Femur (tissue), 1 donor: ENCODE measurements around the gene GPAM.
"Not testable (repeated sequence)": the region's sequence is repeated elsewhere in the genome, so short reads cannot be mapped to it uniquely, and the experiment has no call there.

Experiments
- DNase-seq: peaks from one replicate; pipeline ENCODE4 v3.0.0-alpha.2; 2017

GPAM gene

DNA sequence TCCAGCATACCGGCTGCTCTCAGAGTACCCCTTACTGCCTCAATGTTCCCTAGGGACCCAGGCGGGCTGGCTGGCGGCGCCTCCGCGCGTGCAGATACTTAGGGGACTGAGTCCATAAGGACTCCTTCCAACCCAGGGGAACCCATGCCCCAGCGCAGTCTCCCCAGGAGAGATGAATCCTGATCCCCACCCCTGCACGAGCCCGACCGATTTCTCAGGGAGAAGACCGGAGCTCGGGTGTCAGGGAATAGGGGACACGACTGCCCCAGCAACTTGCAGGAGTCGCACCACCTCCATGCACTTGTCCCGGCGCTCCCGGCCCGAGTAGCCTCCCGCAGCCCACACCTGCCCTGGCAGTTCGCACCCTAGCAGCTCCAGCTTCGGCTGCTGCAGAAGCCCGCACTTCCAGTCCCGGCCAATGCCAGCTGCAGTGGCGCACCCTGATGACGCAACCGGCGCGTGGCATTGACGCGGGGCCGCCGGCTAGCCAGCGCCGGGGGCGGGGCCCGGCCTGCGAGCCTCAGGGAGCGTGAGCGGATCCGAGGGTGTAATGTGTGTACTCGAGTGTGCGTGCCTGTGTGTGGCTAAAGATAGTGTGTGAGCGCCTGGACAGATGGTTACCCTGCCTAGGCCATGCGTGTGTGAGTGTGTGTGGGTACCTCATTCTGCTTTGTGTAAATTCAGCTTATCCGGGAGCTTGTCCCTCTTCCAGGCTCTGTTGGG is at the start of gene GPAM:
TSS of gene GPAM (minus strand) at position 437 of the 723 bp plus-strand sequence. CDS start 1,981 bp downstream, outside the sequence.
- DNase-seq: peak; percentile 97

- no peak for DNase-seq
Observed at GRCh38 chr10:112232670-112233069, 49.1 kb upstream of the GPAM start.

- no peak for DNase-seq
Observed at GRCh38 chr10:112231602-112232400, 48.2 kb upstream of the GPAM start.

DNA sequence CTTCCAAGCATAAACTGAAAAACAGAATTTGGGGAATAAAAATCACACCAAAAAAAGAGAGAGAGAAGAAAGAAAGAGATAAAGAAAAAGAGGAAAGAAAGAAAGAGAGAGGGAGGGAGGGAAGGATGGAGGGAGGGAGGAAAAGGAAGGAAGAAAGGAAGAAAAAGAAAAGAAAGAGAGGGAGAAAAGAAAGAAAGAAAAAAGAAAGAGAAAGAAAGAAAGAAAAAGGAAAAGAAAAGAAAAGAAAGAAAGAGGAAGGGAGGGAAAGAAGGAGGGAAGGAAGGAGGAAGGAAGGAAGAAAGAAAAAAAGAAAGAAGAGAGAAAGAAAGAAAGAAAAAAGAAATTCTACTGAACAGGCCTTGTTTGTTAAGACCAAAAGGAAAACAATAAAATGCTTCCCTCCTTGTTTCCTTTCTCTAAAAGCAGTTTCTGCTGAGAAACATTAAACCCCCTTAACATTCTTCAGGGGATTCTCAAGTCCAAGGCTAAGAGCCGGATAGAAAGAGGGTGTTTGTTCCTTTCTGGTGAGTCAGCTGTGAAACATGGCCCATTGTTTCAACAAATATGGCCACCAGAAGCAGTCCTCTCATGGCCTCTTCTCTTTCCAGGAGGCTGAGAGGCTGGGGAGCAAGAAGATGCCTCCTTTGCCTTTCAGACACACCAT is 46.9 kb upstream of the GPAM start:
- DNase-seq: no peak

DNA sequence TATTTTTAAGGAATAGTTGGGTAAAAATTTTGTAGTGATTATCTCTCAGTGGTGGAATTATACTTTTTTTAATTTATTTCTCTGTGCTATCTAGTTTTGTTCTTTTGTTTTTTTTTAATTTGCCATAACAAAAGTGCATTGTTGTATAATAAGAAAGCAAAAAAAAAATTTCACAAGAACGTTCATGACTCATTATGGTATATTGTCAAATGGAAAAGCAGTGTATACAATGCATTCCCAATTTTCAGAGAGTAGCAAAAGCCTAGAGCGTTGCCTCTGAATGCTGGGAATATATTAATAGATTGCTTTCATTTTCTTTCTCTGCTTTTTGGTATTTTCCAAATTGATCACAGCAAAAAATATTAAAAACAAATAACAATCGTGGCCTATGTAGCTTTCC is 46.3 kb upstream of the GPAM start:
- no peak for DNase-seq

DNA sequence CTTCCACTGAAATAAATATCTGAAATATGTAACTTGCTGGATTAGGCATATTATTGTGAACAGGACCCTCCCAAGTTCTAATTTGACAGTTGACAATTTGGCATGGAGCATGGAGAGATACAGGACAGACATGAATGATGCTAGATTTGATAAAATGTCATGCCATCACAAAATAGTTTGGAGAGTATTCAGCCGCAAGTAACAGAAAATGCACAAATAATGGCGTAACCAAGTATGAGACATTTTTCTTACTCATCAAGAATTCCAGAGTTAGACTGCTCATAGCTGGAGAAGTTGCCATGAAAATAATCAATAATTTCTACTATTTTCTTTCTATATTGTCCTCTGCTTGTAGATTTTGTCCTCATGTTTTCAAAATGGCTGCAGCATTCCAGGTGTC is 45.5 kb upstream of the GPAM start:
- no peak for DNase-seq

GRCh38 chr10:112228366-112229088 is 45.0 kb upstream of the GPAM start:
- not testable (repeated sequence) for DNase-seq

GRCh38 chr10:112227331-112227987 is 43.9 kb upstream of the GPAM start:
- DNase-seq: no peak

GRCh38 chr10:112226439-112227248 is 43.1 kb upstream of the GPAM start:
- DNase-seq: no peak

DNA sequence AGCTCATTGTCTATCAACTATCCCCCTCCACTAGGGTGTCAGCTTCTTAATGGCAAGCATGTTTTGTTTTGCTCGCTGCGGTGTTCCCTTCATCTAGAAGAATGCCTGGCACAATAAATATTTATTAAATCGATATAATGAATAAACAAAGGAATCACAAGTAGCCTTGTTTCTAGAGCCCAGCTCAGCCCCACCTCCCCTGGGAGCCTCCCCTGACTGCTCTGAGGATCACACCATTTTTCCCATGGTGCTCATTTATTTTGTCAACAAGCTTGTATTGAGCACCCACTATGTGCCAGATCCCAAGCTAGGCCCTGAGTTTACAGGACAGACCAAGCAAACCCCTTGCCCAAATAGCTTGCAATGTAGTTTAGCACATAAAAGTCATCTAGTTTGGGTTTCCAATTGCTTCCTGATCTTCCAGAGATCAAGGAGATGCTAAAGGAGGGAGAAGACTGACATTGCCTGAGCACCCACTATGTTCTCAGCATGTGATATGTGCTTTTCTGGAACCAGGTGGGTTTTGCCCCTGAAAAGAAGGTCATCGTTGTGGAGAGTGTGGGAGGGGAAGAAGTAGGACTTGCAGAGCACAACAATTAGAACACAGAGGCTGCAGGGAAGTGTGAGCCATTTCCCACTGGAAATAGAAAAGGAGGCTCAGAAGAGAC is 42.3 kb upstream of the GPAM start:
- DNase-seq: no peak

DNA sequence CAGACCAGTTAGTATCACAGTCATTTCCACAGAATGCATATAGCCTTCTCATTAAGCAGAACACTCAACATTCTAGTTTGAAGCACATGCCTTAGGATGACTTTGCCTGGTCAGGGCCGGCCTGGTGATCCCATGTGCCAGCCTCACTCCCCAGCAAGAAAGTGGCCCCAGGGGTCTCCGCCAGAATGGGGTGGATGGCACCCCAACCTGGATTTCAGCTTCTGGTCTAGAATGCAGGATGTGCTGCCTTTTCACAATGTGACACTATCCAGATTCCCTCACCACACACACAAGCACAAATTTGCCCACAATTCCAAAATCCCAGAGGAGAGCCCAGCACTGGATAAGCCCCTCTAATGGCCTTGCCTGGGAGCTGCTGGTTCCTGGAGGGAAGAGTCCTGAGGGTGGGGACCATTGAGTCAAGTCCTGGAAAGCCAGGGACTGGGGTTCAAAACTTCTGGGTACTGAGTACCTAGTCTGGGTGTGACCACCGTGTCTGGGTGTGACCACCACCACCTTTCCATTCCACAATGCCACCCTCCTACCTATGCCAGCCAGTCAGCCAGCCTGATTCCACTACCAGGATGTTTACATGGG is 41.5 kb upstream of the GPAM start:
- DNase-seq: no peak

DNA sequence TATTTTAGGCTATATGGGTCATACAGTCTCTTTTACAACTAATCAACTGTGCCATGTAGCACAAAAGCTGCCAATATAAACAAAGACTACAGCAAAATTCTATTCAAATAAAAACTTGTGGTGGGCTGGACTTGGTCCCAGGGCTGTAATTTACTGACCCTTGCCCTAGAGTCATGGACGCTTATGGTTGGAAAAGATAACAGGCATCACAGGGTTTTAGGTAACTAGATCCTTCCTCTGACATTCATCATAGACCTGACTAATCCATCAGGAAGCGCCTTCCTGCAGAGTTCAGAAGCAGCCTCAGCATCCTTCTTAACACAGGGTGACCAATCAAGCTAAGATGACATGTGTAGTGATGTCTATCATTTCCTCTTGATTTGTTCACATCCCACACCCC is 40.2 kb upstream of the GPAM start:
- DNase-seq: no peak

- no peak for DNase-seq
Observed at GRCh38 chr10:112222799-112223198, 39.2 kb upstream of the GPAM start.

- DNase-seq: no peak
Observed at GRCh38 chr10:112221545-112221944, 38.0 kb upstream of the GPAM start.

- DNase-seq: no peak
Observed at GRCh38 chr10:112218960-112219359, 35.4 kb upstream of the GPAM start.

DNA sequence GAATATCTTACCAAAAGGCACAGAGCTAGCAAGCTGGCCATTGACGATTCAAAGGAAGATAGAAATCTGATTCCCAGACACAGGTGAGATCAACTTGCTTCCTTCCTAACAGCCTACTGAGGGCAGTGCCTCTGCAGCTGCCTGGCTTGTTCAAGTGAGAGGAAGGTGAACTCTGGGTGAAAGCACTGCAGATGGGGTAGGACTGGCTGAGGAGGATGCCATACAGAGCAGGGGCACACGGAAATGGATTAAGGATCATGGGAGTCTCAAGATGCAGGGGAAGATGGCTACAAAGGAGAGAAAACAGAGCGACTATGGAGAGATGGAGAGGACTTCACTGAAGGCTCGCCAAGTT is 34.4 kb upstream of the GPAM start:
- DNase-seq: no peak

DNA sequence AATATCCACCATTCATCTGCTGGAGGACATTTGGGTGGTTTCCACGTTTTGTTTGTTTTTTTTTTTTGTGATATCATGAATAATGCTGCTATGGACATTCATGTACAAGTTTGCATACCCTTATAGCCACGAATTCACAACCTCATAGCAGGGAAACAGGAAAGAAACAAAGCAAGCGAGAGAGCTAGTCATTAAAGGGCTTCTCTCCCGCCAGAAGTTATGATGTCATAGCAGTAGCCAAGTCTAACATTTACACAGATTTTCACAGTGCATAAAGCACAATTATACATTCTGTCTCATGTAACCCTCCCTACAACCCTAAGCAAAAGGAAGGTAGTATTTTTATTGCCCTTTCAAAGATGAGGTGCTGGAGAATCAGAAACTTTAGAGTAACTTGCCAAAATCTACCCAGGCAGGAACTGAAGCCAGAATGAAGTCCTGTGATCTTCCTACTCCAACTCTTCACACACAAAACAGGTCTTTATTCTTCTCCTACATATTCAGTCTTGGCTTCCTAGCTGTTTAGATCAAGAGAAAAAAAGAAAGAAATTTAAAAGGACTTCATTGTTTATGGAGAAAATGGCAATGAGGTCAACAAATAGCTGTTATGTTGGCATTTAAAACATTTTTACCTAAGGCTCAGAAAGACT is 33.9 kb upstream of the GPAM start:
- no peak for DNase-seq

- DNase-seq: no peak
Observed at GRCh38 chr10:112216966-112217365, 33.4 kb upstream of the GPAM start.

DNA sequence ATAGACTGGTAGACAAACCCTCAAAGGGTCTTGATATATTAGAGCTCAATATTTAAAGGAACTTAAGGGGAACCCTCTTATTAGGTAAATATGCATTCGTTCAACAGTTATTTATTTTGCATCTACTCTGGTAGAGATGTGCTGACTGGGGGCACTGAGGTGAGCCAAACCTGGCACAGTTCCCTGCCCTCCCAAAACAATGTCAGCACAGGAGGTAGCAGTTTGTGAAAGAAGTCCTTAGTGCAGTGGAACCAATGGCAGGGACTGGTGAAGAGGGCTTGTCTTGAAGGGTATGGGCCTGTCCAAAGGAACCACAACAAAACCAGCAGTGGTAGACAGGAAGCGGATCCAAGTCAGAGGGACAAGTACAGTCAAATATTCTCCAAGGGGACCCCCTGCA is 32.6 kb upstream of the GPAM start:
- DNase-seq: no peak

DNA sequence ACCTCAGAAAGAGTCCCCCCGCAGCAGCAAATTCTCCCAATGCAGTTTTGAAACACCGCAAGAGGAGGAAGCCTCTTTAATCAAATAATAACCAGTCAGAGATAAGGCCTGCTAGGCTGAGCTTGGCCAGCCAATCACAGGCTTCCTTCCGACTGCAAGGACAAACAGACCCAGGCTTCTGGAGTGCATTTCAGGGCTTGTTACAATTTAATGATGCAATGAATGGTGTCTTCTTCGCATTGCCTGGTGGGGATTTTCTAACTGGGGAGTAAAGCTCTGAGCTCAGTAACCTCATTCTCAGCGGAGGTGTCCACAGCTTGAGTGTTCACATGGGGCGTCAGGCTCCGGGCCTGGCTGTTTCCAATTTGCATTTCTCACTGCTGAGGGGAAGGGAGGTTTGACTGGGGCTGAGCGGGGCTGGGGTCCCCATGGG is 31.8 kb upstream of the GPAM start:
- DNase-seq: no peak
